ENCODE results near the gene XIRP2. TPM values are rescaled to one million over a fixed set of nuclear protein-coding genes. Genes with fewer than 3 reads are reported as not detected.
A peak's percentile ranks its signal among the peaks of the same experiment; 100 is the strongest.

The XIRP2 gene
- total RNA-seq, 1 donor from 2014 or later = 0.29 TPM

DNA sequence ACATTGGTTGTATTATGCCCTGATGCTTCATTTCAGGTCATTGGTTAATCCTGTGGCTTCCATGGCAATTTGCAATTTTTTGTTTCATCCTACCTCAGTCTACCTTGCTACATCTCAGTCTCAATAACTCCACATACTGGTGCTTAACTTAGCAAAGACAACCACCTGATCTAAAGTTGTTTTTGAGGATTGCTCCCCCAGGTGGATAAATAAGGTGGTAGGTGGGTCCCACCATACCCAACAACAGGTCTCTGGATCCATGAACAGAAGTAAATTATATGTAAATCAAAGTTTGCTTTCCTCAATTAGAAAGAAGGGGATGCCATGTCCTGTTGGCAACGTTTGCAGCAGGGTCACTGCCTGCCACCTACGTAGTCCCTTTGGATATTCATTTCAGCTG is 7.0 kb downstream of the XIRP2 start:
- no peak overlapping the region for H3K4me3 ChIP-seq (ENCODE audit: low read depth, low read length)
- no peaks in the 10 kb centered on the region for H3K36me3 ChIP-seq (ENCODE audit: control insufficient read depth, insufficient read depth, low read length)
- no peaks in the 10 kb centered on the region for H3K27me3 ChIP-seq (ENCODE audit: control insufficient read depth, insufficient read depth, low read length)
- TF ChIP-seq, protein P1, sequence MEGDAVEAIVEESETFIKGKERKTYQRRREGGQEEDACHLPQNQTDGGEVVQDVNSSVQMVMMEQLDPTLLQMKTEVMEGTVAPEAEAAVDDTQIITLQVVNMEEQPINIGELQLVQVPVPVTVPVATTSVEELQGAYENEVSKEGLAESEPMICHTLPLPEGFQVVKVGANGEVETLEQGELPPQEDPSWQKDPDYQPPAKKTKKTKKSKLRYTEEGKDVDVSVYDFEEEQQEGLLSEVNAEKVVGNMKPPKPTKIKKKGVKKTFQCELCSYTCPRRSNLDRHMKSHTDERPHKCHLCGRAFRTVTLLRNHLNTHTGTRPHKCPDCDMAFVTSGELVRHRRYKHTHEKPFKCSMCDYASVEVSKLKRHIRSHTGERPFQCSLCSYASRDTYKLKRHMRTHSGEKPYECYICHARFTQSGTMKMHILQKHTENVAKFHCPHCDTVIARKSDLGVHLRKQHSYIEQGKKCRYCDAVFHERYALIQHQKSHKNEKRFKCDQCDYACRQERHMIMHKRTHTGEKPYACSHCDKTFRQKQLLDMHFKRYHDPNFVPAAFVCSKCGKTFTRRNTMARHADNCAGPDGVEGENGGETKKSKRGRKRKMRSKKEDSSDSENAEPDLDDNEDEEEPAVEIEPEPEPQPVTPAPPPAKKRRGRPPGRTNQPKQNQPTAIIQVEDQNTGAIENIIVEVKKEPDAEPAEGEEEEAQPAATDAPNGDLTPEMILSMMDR (IDR thresholded peaks at IDR 0.05; ENCODE audit: insufficient read depth, low read length, poor library complexity, severe bottlenecking) = no peak
- DNase-seq (ENCODE audit: low read depth) = no peak

DNA sequence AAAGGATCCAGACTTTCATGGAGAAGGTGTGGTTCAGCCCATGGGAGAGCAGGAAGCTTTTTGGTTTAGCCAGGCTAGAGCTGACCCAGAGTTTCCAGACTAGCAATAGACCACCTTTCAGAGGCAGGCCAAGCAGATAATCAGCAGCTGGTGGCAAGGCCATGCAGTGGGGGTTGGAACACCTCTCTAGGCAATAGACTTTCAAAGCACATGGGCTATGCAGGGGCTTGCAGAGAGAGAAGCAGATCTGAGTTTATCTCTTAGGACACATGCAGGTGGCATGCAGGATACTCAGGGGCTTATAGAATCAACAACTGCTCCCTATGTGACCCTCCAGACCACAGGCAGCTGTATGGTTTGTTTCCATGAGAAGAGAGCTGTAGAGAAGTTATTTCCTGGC is 9.4 kb downstream of the XIRP2 start:
- no peak for DNase-seq (ENCODE audit: low read depth)
- H3K27me3 ChIP-seq (ENCODE audit: control insufficient read depth, insufficient read depth, low read length) = no peaks in the 10 kb centered on the region
- H3K36me3 ChIP-seq (ENCODE audit: control insufficient read depth, insufficient read depth, low read length) = no peaks in the 10 kb centered on the region
- H3K4me3 ChIP-seq (ENCODE audit: low read depth, low read length) = no peak overlapping the region
- TF ChIP-seq, protein P1 (IDR thresholded peaks at IDR 0.05; ENCODE audit: insufficient read depth, low read length, poor library complexity, severe bottlenecking) = no peak

DNA sequence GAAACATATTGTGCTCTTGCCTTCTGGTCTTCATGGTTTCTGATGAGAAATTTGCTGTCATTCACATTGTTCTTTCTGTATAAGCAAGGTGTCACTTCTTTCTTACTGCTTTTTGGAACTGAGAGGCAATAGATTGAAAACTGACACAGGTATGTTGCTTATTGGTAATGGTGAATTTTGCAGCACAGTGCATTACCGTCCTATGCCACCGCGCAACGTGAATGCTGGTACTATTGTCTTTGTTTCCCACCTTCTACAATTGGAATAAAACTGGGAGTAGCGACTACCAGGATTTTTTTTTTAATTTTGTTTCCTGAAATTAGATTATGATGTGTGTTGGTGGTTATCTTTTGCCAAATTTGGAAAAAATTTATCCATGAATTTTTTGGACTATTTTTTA is 11.4 kb downstream of the XIRP2 start:
- no peak for DNase-seq (ENCODE audit: low read depth)
- TF ChIP-seq, protein P1 (IDR thresholded peaks at IDR 0.05; ENCODE audit: insufficient read depth, low read length, poor library complexity, severe bottlenecking) = no peak
- Histone ChIP-seq H3K27me3 (ENCODE audit: control insufficient read depth, insufficient read depth, low read length) (no peaks in the 10 kb centered on the region), H3K4me3 (ENCODE audit: low read depth, low read length) (no peak overlapping the region), H3K36me3 (ENCODE audit: control insufficient read depth, insufficient read depth, low read length) (no peaks in the 10 kb centered on the region)

DNA sequence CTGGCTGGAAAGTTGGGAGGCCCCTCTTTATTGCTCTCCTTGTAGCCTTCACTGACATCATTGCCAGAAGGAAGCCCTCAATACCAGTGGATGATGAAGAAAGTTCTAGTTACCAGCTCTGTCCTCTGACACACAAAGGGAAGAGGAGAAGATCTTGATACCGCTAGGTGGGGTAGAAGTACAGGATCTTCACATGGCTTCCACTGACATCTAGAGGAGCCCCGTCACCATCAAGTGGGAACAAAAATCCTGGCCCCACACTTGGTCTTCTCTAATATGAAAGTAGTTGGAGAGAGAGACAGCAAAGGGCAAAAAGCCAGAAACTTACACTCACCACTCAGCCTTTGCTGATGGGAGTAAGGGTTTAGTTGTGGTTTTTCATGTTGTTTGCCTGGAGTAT is 12.4 kb downstream of the XIRP2 start:
- H3K4me3 ChIP-seq (ENCODE audit: low read depth, low read length) = no peak overlapping the region
- no peaks in the 10 kb centered on the region for H3K36me3 ChIP-seq (ENCODE audit: control insufficient read depth, insufficient read depth, low read length)
- no peaks in the 10 kb centered on the region for H3K27me3 ChIP-seq (ENCODE audit: control insufficient read depth, insufficient read depth, low read length)
- TF ChIP-seq, protein P1 (IDR thresholded peaks at IDR 0.05; ENCODE audit: insufficient read depth, low read length, poor library complexity, severe bottlenecking) = peak; percentile 34
- peak; percentile 1 for DNase-seq (ENCODE audit: low read depth)

DNA sequence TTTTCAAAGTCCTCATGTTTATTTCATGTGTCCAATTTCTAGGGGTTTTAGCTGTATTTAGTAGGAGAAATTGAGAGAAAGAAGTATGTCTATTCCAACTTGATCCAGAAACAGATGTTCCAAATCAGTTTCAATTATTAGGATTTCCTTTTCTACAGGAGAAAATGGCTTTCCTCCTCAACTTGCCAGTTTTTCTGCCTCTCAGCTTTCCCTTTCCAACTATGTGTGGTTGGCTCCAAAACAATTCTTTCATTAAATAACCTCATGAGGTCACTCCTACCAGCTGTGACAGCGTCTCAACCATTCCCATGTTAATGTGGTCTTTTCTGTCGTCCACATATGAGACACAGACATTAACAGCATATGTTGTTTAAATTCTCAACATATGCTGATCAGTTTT is 13.1 kb downstream of the XIRP2 start:
- TF ChIP-seq, protein P1 (IDR thresholded peaks at IDR 0.05; ENCODE audit: insufficient read depth, low read length, poor library complexity, severe bottlenecking) = no peak
- H3K27me3 ChIP-seq (ENCODE audit: control insufficient read depth, insufficient read depth, low read length) = no peaks in the 10 kb centered on the region
- H3K4me3 ChIP-seq (ENCODE audit: low read depth, low read length) = no peak overlapping the region
- no peaks in the 10 kb centered on the region for H3K36me3 ChIP-seq (ENCODE audit: control insufficient read depth, insufficient read depth, low read length)
- no peak for DNase-seq (ENCODE audit: low read depth)

DNA sequence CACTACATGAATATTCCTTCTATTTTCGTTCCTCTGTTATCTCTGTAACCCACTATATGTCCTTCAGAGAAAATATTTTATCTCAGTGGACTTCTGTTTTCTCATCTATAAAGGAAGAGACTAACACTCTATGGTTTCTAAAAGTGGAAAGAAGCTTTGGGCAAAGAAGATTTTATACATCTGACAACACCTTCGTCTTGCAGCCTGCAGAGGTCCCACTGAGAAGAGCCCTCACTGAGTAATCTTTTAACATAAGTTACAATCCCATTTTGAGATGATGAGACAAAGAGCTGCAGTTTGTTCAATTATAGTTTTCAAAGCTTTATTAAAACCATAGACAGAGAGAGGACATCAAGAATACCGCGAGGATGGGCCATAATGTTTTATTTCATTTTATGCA is 28.7 kb downstream of the XIRP2 start:
- H3K27me3 ChIP-seq (ENCODE audit: control insufficient read depth, insufficient read depth, low read length) = no peaks in the 10 kb centered on the region
- TF ChIP-seq, protein P1 (IDR thresholded peaks at IDR 0.05; ENCODE audit: insufficient read depth, low read length, poor library complexity, severe bottlenecking) = no peak
- no peak overlapping the region for H3K4me3 ChIP-seq (ENCODE audit: low read depth, low read length)
- H3K36me3 ChIP-seq (ENCODE audit: control insufficient read depth, insufficient read depth, low read length) = no peaks in the 10 kb centered on the region
- DNase-seq (ENCODE audit: low read depth) = no peak
